Liver (tissue), 3 donors: ENCODE data around the gene SEMA3G.

Experiments used
- CTCF ChIP-seq: fragments of 150-350 bp; IDR thresholded peaks from 2 replicates; pipeline ENCODE4 v1.5.1; 2017; ENCODE audit warnings: improper control_type of control experiment, low read depth, low read length; ENCODE audit not compliant: missing input control
- HNF4G ChIP-seq: IDR thresholded peaks from 2 replicates; pipeline ENCODE4 v1.6.1; 2016; ENCODE audit warnings: antibody characterized with exemption
- RAD21 ChIP-seq, 2 donors: IDR thresholded peaks; 2 replicates each; pipeline ENCODE4 v1.6.1; 2016; ENCODE audit warnings: antibody characterized with exemption in 2 of 2, mild to moderate bottlenecking in 2 of 2
- donor health status: healthy.
- donor health status: healthy.

GRCh38 chr3:52452570-52453221, 7.8 kb upstream of the SEMA3G start:
- TF ChIP-seq HNF4G: no peak
- no peak for TF ChIP-seq CTCF
- no peak for TF ChIP-seq RAD21 (IDR thresholded peaks at IDR 0.05)
